IMR-90 (cell line): Measurements from ENCODE around the gene HIF1A. TPM values are rescaled to one million over a fixed set of nuclear protein-coding genes. Genes with fewer than 3 reads are reported as not detected.

Experiments
- ATAC-seq: fragments of 200-7000 bp; cut with Tn5 transposase; 2 replicates; pipeline ENCODE4 v1.9.1; 2020; ENCODE audit warnings: low read depth, mild to moderate bottlenecking, moderate library complexity
- BruUV-seq: library from RNA; stranded (reverse); fragments of 400-500 nt; replicated peaks from 2 replicates; lab custom pipeline; 2021; lab: Mats Ljungman, UMichigan
- CTCF ChIA-PET: fragments of 300-600 bp; formaldehyde crosslinking; extraction: SDS; loops from one replicate; lab custom pipeline; 2021; ENCODE audit warnings: antibody characterized with exemption; lab: Yijun Ruan, JAX
- POLR2A ChIA-PET: fragments of 300-600 bp; sonication (Branson Sonifier 250); formaldehyde crosslinking; loops from one replicate; lab custom pipeline; 2022; ENCODE audit warnings: antibody characterized with exemption; ENCODE audit not compliant: unreplicated experiment; lab: Charles Lee
- DNase-seq: peaks from one replicate; pipeline ENCODE4 v3.0.0; 2013
- H2AFZ ChIP-seq: replicated peaks from 2 replicates; pipeline ENCODE3; 2013; ENCODE audit warnings: low read length, mild to moderate bottlenecking; ENCODE audit not compliant: poor library complexity
- H2AK5ac ChIP-seq: 2 replicates; pipeline ENCODE4 v1.6.1; 2013; ENCODE audit warnings: low read depth, low read length, inconsistent platforms
- H2AK9ac ChIP-seq: replicated peaks from 2 replicates; pipeline ENCODE3; 2013; ENCODE audit warnings: mild to moderate bottlenecking, low read depth, low read length, moderate library complexity; ENCODE audit not compliant: poor library complexity
- H2BK120ac ChIP-seq: 2 replicates; pipeline ENCODE4 v1.6.1; 2013; ENCODE audit warnings: low read depth, low read length, inconsistent platforms
- H2BK15ac ChIP-seq: 3 replicates; pipeline ENCODE4 v1.6.1; 2013; ENCODE audit warnings: low read depth, low read length, inconsistent platforms
- H2BK20ac ChIP-seq: 2 replicates; pipeline ENCODE4 v1.6.1; 2013; ENCODE audit warnings: low read depth, mild to moderate bottlenecking, inconsistent platforms, low read length, moderate library complexity
- H2BK5ac ChIP-seq: 2 replicates; pipeline ENCODE4 v1.6.1; 2013; ENCODE audit warnings: mild to moderate bottlenecking, low read depth, low read length, inconsistent platforms; ENCODE audit not compliant: poor library complexity, severe bottlenecking
- H3K14ac ChIP-seq: replicated peaks from 2 replicates; pipeline ENCODE4 v1.6.1; 2013; ENCODE audit warnings: low read depth, low read length, inconsistent platforms
- H3K18ac ChIP-seq: 2 replicates; pipeline ENCODE4 v1.6.1; 2013; ENCODE audit warnings: low read depth, low read length, control low read depth
- H3K23ac ChIP-seq: 2 replicates; pipeline ENCODE4 v1.6.1; 2013; ENCODE audit warnings: low read depth, low read length, inconsistent platforms
- H3K27ac ChIP-seq: 2 replicates; pipeline ENCODE4 v1.5.1; 2013; ENCODE audit warnings: mild to moderate bottlenecking, control low read depth, low read length; ENCODE audit not compliant: insufficient read depth
- H3K27me3 ChIP-seq: 2 replicates; pipeline ENCODE4 v1.6.1; 2013; ENCODE audit warnings: low read length; ENCODE audit not compliant: control insufficient read depth, insufficient read depth
- H3K36me3 ChIP-seq: 2 replicates; pipeline ENCODE4 v1.6.1; 2013; ENCODE audit warnings: low read length, mixed read lengths; ENCODE audit not compliant: control insufficient read depth, insufficient read depth
- H3K4ac ChIP-seq: 2 replicates; pipeline ENCODE4 v1.6.1; 2013; ENCODE audit warnings: low read depth, low read length, inconsistent platforms
- H3K4me1 ChIP-seq: 2 replicates; pipeline ENCODE4 v1.6.1; 2013; ENCODE audit warnings: low read length, mixed read lengths; ENCODE audit not compliant: control insufficient read depth, insufficient read depth
- H3K4me2 ChIP-seq: 2 replicates; pipeline ENCODE4 v1.6.1; 2013; ENCODE audit warnings: low read depth, mild to moderate bottlenecking, control low read depth, low read length, moderate library complexity
- H3K4me3 ChIP-seq: 2 replicates; pipeline ENCODE4 v1.5.1; 2013; ENCODE audit warnings: low read depth, mild to moderate bottlenecking, control low read depth, low read length, moderate library complexity; ENCODE audit not compliant: insufficient read depth
- H3K56ac ChIP-seq: 2 replicates; pipeline ENCODE4 v1.6.1; 2013; ENCODE audit warnings: low read length, inconsistent platforms; ENCODE audit not compliant: insufficient read depth; ENCODE audit errors: extremely low read depth
- H3K79me1 ChIP-seq, 2 experiments: 2 replicates each; pipeline ENCODE4 v1.6.1; 2013; ENCODE audit warnings: low read length in 2 of 2, inconsistent platforms in 1 of 2, low read depth in 1 of 2
- H3K9ac ChIP-seq: 2 replicates; pipeline ENCODE4 v1.6.1; 2013; ENCODE audit warnings: low read depth, low read length, control low read depth
- H3K9me1 ChIP-seq: 2 replicates; pipeline ENCODE4 v1.6.1; 2013; ENCODE audit warnings: low read length, inconsistent platforms; ENCODE audit not compliant: insufficient read depth
- H3K9me3 ChIP-seq: 2 replicates; pipeline ENCODE4 v1.6.1; 2013; ENCODE audit warnings: low read length; ENCODE audit not compliant: control insufficient read depth, insufficient read depth
- H4K20me1 ChIP-seq: 2 replicates; pipeline ENCODE4 v1.6.1; 2013; ENCODE audit warnings: low read length, inconsistent platforms; ENCODE audit not compliant: insufficient read depth
- H4K5ac ChIP-seq: 2 replicates; pipeline ENCODE4 v1.6.1; 2013; ENCODE audit warnings: mild to moderate bottlenecking, low read depth, low read length, control low read depth
- H4K8ac ChIP-seq, 2 experiments: 2 replicates each; pipeline ENCODE4 v1.6.1; 2013; ENCODE audit warnings: low read depth in 2 of 2, low read length in 2 of 2, control low read depth in 1 of 2, inconsistent platforms in 1 of 2
- H4K91ac ChIP-seq: 2 replicates; pipeline ENCODE4 v1.6.1; 2013; ENCODE audit warnings: low read depth, low read length, inconsistent platforms; ENCODE audit not compliant: insufficient read depth
- CEBPB ChIP-seq: IDR thresholded peaks from 2 replicates; pipeline ENCODE4 v1.6.1; 2012; ENCODE audit warnings: low read depth, low read length, improper control_type of control experiment
- CHD1 ChIP-seq: IDR thresholded peaks from 2 replicates; pipeline ENCODE4 v1.6.1; 2012; ENCODE audit warnings: low read depth, low read length, improper control_type of control experiment
- FOS ChIP-seq: fragments of 150-350 bp; IDR thresholded peaks from 2 replicates; pipeline ENCODE4 v1.6.1; 2016; ENCODE audit warnings: low read depth, low read length
- MAFK ChIP-seq: IDR thresholded peaks from 2 replicates; pipeline ENCODE4 v1.6.1; 2012; ENCODE audit warnings: low read depth, low read length, improper control_type of control experiment
- MAZ ChIP-seq: IDR thresholded peaks from 2 replicates; pipeline ENCODE4 v1.6.1; 2012; ENCODE audit warnings: low read depth, mild to moderate bottlenecking, low read length, improper control_type of control experiment, moderate library complexity, borderline replicate concordance
- MXI1 ChIP-seq: IDR thresholded peaks from 2 replicates; pipeline ENCODE4 v1.6.1; 2012; ENCODE audit warnings: low read depth, mild to moderate bottlenecking, low read length, moderate library complexity, borderline replicate concordance
- NFE2L2 ChIP-seq: fragments of 150-350 bp; IDR thresholded peaks from 2 replicates; pipeline ENCODE4 v1.6.1; 2016; ENCODE audit warnings: low read depth, mild to moderate bottlenecking, low read length
- POLR2A ChIP-seq: IDR thresholded peaks from 2 replicates; pipeline ENCODE4 v1.6.1; 2012; ENCODE audit warnings: mild to moderate bottlenecking, low read depth, low read length
- RAD21 ChIP-seq: IDR thresholded peaks from 2 replicates; pipeline ENCODE4 v1.6.1; 2012; ENCODE audit warnings: low read length, improper control_type of control experiment
- RCOR1 ChIP-seq: IDR thresholded peaks from 2 replicates; pipeline ENCODE4 v1.6.1; 2012; ENCODE audit warnings: mild to moderate bottlenecking, low read length, improper control_type of control experiment; ENCODE audit not compliant: insufficient replicate concordance
- RFX5 ChIP-seq: IDR thresholded peaks from 2 replicates; pipeline ENCODE4 v1.8.0; 2012; ENCODE audit warnings: low read depth, mild to moderate bottlenecking, low read length, moderate library complexity
- SMC3 ChIP-seq: fragments of 150-350 bp; IDR thresholded peaks from 2 replicates; pipeline ENCODE4 v1.6.1; 2016; ENCODE audit warnings: low read depth, mild to moderate bottlenecking, antibody characterized with exemption, low read length, moderate library complexity
- WGBS, 2 experiments: methylation state at CpG; one replicate each; pipeline versions ENCODE4 v1.1.5 to v1.1.7; 2013; ENCODE audit warnings: missing lambda C conversion rate in 2 of 2; ENCODE audit not compliant: insufficient read length in 1 of 2; ENCODE audit errors: extremely low coverage in 2 of 2; 5-methylcytosine and 5-hydroxymethylcytosine counted together
- dilution Hi-C: fragments of 300-500 bp; cut with HindIII; formaldehyde crosslinking; loops from one replicate; pipeline ENCODE4 v1.14.3; 2018; ENCODE audit warnings: low sequenced_read_pairs; ENCODE audit not compliant: unreplicated experiment
- in situ Hi-C: fragments of 300-500 bp; cut with MboI; formaldehyde crosslinking; loops from 3 replicates; pipeline ENCODE4 v1.14.3; 2019; ENCODE audit warnings: low sequenced_read_pairs, inconsistent platforms, mixed read lengths
- intact Hi-C: fragments of 100-400 bp; cut with micrococcal nuclease; formaldehyde crosslinking; loops from 2 replicates; pipeline ENCODE4 v1.10.0; 2022
- polyA plus RNA-seq, 3 experiments: library from polyadenylated mRNA; depleted of rRNA; stranded (reverse); fragments of >200 nt; gene quantifications; 2 replicates each; pipeline ENCODE4 v1.2.3, GENCODE V29; 2012; ENCODE audit warnings: low replicate concordance in 1 of 3
- total RNA-seq: library from RNA; depleted of rRNA; stranded (reverse); fragments of >200 nt; gene quantifications from 2 replicates; pipeline ENCODE4 v1.2.3, GENCODE V29; 2012
- TF ChIP-seq, protein P1 (sequence below): conservative IDR thresholded peaks from 2 replicates; pipeline ENCODE4 v1.5.1; 2012; ENCODE audit warnings: mild to moderate bottlenecking, low read depth, low read length, improper control_type of control experiment
- TF ChIP-seq, protein P2 (sequence below): fragments of 150-350 bp; IDR thresholded peaks from 2 replicates; pipeline ENCODE4 v1.6.1; 2016; ENCODE audit warnings: low read depth, mild to moderate bottlenecking, low read length, moderate library complexity, borderline replicate concordance

HIF1A gene
- total and polyA plus RNA-seq, 2 of the 4 experiments (the other 2 are of a cell fraction), result 128 to 301 TPM

DNA sequence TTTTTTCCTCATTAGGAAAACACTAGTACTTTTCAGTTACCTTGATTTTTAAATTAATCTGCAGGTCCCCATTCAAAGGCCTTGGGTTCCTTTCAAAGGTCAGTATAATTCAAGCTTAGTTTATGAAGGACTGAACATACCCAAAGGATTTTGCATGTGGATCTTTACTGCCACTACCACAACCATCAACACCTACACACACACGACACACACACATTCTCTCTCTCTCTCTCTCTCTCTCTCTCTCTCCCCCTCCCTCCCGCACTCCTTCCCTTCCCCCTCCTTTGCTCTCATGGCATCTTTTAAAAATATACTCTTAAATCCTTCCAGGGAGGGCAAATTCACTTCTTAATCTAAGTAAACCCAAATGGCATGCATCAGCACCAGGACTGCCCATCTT, 28.8 kb downstream of the HIF1A start:
- Histone ChIP-seq H3K4me3 (no peak overlapping the region), H2AK5ac (no peak overlapping the region), H3K9me1 (no peaks in the 10 kb centered on the region; the same call in 1 of the 2 replicates), H2BK20ac (no peak overlapping the region), H3K18ac (no peak overlapping the region), H2AK9ac (no peak overlapping the region), H2BK15ac (no peak overlapping the region), H4K8ac (no peak overlapping the region), H2BK120ac (no peak overlapping the region), H3K14ac (no peak overlapping the region), H3K36me3 (peaks cover 54% of the 10 kb centered on the region), H4K91ac (no peak overlapping the region), H2BK5ac (peak overlapping the region; percentile 68), H4K5ac (no peak overlapping the region), H3K4me1 (peaks cover 4% of the 10 kb centered on the region), H2AFZ (no peak overlapping the region), H4K20me1 (peaks cover 48% of the 10 kb centered on the region), H3K27ac (no peak overlapping the region), H3K4me2 (no peak overlapping the region), H3K23ac (no peak overlapping the region), H3K56ac (no peak overlapping the region), H3K27me3 (no peaks in the 10 kb centered on the region), H3K9ac (no peak overlapping the region), H3K4ac (no peak overlapping the region), H3K79me1 (peaks cover 11 to 61% of the 10 kb centered on the region in 2 experiments), H3K9me3 (no peaks in the 10 kb centered on the region)
- WGBS, 2 experiments, result no CpG with 5 or more reads among the region's 2 CpGs
- ATAC-seq (no peak), DNase-seq (no peak)
- intact Hi-C loops (loop anchor here (5.0 kb wide), 1 partner anchor 68 kb away; no protein-coding TSS in a partner anchor), in situ Hi-C loops (no loop called here), dilution Hi-C loops (loop anchor here (25.0 kb wide), 1 partner anchor 262 kb away; no protein-coding TSS in a partner anchor)
- CTCF ChIA-PET, result no interaction called here
- no TSS peak for BruUV-seq
- POLR2A ChIA-PET, result no interaction called here
- TF ChIP-seq, protein P1, sequence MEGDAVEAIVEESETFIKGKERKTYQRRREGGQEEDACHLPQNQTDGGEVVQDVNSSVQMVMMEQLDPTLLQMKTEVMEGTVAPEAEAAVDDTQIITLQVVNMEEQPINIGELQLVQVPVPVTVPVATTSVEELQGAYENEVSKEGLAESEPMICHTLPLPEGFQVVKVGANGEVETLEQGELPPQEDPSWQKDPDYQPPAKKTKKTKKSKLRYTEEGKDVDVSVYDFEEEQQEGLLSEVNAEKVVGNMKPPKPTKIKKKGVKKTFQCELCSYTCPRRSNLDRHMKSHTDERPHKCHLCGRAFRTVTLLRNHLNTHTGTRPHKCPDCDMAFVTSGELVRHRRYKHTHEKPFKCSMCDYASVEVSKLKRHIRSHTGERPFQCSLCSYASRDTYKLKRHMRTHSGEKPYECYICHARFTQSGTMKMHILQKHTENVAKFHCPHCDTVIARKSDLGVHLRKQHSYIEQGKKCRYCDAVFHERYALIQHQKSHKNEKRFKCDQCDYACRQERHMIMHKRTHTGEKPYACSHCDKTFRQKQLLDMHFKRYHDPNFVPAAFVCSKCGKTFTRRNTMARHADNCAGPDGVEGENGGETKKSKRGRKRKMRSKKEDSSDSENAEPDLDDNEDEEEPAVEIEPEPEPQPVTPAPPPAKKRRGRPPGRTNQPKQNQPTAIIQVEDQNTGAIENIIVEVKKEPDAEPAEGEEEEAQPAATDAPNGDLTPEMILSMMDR, result no peak
- no peak for TF ChIP-seq RCOR1
- no peak for TF ChIP-seq MAZ
- no peak for TF ChIP-seq SMC3
- TF ChIP-seq, protein P2, sequence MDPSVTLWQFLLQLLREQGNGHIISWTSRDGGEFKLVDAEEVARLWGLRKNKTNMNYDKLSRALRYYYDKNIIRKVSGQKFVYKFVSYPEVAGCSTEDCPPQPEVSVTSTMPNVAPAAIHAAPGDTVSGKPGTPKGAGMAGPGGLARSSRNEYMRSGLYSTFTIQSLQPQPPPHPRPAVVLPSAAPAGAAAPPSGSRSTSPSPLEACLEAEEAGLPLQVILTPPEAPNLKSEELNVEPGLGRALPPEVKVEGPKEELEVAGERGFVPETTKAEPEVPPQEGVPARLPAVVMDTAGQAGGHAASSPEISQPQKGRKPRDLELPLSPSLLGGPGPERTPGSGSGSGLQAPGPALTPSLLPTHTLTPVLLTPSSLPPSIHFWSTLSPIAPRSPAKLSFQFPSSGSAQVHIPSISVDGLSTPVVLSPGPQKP, result no peak
- no peak for TF ChIP-seq RAD21
- no peak for TF ChIP-seq NFE2L2
- no peak for TF ChIP-seq MAFK
- no peak for TF ChIP-seq CEBPB
- TF ChIP-seq POLR2A, result no peak
- TF ChIP-seq CHD1, result no peak
- no peak for TF ChIP-seq RFX5
- no peak for TF ChIP-seq FOS
- TF ChIP-seq MXI1, result no peak
